ENCODE measurements around the gene PLEKHO1.
"Not testable (repeated sequence)": the region's sequence is repeated elsewhere in the genome, so short reads cannot be mapped to it uniquely, and the experiment has no call there.

PLEKHO1 gene, protein sequence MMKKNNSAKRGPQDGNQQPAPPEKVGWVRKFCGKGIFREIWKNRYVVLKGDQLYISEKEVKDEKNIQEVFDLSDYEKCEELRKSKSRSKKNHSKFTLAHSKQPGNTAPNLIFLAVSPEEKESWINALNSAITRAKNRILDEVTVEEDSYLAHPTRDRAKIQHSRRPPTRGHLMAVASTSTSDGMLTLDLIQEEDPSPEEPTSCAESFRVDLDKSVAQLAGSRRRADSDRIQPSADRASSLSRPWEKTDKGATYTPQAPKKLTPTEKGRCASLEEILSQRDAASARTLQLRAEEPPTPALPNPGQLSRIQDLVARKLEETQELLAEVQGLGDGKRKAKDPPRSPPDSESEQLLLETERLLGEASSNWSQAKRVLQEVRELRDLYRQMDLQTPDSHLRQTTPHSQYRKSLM

DNA sequence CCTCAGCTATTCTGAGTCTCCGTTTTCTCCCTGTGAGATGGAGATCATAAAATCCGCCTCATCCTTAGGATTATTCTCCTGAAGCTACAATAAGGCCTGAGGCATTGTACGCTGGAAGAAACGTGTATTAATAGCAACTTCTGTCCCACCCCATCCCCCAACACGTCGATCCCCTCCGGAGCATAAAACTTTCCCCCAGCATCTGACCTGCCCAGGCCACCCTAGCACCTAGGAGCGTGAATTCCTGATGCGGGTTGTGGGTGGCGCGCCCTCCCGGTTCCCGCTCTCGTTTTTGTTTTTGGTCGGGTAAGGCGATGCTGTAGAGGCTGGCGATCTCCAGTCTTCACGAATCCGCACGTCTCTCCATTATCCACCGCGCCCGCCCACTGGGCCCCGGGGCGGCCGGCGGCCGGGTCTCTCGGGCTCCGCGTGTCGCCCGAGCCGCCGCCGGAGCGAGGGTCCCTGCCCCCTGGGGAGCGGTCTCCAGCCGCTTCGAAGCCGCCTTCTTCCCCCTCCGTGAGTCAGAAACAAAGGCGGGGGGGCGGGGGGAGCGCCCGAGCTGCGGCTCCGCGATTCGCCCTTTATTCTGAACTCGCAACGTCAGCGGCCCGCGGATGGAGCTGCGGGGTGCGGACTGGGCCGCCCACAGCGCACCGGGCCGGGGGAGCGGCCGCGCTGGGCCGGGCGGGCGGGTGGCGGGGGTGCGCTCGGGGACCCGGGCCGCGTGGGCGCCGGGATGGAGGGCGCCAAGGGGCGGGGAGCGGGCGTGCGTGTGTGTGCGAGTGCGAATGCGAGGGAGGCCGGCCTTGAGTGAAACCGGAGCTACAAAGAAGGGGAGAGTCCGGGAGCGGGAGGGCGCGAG is at the start of gene PLEKHO1:
Gene PLEKHO1 (plus strand): TSS at position 646 of the 862 bp plus-strand sequence. CDS start 342 bp downstream, outside the sequence.
- DNase-seq: peak; percentile 71

DNA sequence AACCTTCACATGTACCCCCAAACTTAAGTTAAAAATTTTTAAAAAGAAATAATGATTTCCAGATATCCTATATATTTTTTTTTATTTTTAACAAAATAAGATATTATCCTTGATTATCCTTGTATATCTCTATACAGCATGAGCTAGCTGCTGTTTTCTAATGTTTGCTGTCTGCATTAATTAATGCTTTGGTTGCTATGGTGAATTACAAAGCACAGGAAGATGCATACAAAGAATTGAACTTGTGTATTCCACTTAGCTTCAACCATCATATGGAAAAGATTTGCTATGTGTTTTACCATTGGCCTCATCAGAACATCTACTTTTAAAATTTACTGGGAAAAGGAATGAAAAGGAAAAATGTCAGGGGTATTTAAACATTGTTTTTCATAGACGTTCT is 46.7 kb upstream of the PLEKHO1 start:
- DNase-seq: no peak

DNA sequence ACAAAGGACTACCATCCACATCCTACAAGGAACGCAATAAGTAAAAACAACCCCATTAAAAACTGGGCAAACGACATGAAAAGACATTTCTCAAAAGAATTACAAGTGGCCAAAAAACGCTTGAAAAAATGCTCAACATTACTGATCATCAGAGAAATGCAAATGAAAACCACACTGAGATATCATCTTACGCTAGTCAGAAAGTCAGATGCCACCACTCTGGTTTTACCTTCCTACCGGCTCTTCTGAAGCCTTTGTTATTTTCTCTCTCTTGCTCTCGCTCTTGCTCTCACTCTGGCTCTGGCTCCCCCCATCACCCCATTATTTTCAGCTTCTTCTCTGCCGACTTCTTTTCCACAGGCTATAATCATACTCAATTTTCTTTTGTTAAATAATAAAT is 43.4 kb upstream of the PLEKHO1 start:
- no peak for DNase-seq

DNA sequence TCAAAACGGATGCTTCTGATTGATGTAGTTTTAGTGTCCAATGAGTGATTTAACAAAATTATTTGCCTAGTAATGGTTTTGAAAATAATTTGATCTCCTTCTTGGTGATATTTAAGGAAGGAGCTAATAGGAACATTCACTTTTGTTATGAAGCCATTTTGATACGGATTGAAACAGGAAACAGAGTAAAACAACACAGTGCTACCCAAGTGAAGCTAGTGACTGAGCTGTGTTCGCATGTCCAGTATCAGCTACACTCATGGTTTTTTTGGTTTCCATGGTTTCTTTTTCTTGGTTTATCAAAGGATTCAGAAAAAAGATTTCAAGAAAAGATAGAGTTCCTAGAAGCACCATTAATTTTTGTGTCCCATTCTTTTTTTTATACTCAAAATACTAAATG is 40.1 kb upstream of the PLEKHO1 start:
- no peak for DNase-seq

DNA sequence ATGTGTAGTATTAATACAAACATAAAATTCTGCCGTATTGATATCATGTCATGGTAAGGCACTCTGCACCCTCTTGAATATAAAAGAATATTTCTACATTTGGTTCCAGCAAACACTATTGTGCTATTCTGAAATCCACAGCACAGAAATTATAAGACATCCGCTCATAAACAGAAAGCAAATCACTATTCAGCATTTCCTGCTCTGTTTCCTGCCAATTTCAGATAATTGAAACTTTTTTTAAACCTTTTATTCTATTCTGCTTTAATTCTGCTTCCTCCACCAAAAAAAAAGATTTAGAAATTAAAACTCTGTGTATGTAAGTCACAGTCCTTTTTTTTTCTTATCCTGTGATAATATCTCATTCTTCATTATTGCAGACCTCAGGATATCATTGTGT is 39.6 kb upstream of the PLEKHO1 start:
- no peak for DNase-seq

DNA sequence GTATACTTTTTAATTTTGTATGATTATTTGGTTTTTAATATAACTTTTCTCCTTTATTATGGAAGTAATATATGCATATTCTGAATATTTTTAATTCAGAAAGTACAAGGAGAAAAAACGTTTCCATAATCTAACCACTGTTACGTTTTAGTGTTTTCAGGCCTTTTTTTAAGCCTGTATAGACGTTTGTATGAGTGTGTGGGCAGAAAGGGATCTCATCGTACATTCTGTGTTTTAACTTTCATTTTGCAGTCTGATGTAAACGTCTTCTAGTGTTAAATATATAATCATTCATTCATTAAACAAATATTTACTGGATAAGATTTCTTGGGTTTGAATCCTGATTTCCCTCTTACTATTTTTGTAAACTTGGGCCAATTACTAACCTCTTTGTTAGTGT is 38.0 kb upstream of the PLEKHO1 start:
- DNase-seq: no peak

DNA sequence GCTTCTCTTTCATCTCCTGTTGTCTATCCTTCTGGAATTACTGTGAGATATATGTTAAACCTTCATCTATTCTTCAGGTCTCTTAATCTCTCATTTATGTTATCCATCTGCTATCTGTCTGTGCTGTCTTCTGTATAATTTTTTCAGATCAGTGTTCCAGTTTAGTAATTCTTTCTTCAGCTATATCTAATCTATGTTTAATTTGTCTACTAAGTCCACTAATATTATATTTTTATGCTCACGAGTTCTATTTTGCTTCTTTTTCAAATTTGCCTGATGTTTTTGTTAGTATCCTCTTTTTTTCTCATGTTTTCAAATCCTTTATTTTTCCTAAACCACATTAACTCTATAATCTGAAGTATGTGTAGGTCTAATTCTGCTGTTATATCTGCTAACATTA is 34.6 kb upstream of the PLEKHO1 start:
- DNase-seq: no peak

DNA sequence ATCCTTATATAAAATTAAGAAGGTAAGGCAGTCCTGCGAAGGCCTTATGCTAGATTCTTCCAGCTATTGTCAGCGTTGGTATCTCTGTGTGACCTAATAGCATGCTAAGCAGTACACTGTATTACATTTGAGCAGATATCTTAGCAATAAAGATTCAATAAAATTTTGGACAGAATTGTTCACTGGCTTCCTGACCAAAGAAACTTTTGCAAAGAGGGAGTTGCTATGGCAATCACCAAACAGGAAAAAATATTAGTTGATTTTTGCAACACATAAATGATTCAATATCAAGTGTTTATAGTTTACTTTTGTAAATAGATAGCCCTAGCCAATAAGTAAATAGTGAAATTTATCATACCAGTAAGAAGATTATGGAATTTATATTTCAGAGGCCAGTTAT is 31.0 kb upstream of the PLEKHO1 start:
- DNase-seq: no peak

DNA sequence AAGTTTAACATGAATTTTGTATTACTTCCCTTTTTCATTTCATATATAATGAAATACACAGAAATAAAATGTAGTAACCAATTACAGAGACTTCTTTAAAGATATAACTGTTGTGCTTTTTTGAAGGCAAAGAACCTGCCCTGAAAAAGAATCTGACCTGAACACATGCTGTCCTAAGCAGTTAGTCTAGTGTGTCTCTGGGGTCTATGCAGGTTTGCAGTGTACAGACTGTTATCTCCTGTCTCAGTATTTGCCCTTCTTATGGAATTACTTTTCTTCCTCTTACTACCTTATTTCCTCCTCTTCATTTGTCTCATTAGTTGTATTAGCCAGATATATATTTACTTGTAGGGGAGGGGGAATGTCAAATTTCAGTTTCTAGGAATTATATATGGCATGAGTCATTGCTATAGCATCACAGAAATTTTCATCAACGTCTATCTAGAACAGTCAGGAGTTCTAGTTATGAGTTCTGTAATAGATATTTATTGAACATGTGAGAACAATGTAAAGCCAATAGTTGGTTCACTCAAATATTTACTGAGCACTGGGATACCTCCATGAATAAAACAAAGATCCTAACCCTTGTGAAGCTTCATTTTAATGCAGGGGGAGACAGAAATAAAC is 28.4 kb upstream of the PLEKHO1 start:
- no peak for DNase-seq

DNA sequence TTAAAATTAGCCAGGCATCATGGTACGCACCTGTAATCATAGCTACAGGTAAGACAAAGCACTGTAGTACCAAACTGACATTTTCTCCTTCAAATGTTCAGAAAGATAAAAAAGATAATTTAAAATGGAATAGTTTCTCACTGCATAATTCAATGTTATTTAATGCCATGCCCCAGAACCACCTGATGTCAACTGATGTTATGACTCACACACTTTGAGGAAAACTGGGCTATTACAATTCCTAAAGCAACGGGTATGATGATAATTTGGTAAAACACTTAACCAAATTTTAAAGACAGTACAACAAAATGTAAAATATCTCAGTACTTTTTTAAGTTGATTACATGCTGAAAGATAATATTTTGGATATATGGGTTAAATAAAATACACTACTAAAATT is 22.9 kb upstream of the PLEKHO1 start:
- DNase-seq: no peak

DNA sequence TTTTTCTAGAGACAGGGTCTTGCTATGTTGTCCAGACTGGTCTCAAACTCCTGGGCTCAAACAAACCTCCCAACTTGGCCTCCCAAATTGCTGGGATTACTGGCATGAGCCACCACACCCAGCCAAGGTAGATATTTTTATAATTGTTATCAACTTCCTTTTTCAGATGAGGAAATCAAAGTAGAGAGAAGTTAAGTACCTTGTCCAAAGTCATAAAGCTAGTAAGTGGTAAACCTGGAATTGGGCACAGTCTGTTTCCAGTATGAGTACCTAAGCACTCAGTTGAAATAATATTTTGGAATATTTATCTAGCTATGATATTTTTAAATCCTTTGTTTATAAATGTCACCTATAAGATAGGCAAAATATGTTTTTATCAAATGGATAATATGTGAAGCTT is 22.3 kb upstream of the PLEKHO1 start:
- DNase-seq: no peak

DNA sequence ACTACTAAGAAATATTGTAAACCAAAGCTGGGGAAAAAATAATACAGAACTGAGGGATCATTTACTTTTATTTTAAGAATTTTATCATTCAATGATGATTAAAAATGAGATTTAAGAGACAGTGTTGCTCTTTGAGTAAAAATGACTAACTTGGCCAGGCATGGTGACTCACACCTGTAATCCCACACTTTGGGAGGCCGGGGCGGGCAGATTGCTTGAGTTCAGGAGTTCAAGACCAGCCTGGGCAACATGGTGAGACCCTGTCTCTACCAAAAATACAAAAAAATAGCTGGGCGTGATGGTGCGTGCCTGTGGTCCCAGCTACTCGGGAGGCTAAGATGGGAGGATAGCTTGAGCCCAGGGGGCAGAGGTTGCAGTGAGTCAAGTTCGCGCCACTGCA is 21.8 kb upstream of the PLEKHO1 start:
- no peak for DNase-seq

DNA sequence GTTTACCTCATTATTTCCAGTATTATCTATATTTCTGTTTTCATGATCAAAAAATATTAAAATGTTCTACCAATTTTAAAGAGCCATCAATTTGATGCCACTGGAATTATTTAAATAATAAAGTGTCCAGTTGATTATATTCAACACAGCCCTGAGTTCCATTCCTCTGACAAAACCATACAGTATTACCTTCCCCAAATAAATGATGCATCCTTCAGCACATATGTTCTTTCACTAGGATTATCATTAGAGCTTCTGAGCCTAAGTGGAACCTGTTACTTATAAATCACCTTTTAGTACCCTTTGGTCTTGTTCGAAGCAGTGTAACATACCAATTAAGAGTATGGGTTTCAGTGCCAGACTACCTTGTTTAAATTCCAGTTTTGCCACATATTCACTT is 17.3 kb upstream of the PLEKHO1 start:
- no peak for DNase-seq

DNA sequence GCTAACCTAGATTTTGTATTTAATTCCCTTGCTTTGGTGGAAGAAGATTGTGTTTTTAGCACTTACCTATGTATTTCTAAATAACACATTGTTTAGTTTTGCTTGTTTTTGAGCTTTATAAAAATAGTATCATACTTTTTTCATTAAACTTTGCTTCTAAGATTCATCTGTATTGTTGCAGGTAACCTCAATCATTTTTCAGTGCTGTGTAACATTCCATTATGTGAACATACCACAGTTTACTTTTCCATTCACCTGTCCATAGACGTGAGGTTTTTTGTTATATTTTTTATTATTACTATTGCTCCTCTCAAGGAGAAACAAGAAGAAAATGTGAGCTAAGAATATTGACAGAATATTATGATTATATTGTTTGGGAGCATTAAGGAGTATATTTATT is 15.2 kb upstream of the PLEKHO1 start:
- no peak for DNase-seq

DNA sequence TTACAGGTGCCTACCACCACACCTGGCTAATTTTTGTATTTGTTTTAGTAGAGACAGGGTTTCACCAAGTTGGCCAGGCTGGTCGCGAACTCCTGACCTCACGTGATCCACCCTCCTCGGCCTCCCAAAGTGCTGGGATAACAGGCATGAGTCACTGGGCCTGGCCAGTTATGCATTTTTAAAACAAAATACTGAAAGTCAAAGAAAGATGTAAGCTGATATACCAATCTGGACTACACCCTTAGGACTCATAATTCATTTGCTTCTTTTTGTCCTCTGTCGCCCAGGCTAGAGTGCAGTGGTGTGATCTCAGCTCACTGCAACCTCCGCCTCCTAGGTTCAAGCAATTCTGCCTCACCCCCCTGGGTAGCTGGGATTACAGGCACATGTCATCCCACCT is 14.3 kb upstream of the PLEKHO1 start:
- not testable (repeated sequence) for DNase-seq

DNA sequence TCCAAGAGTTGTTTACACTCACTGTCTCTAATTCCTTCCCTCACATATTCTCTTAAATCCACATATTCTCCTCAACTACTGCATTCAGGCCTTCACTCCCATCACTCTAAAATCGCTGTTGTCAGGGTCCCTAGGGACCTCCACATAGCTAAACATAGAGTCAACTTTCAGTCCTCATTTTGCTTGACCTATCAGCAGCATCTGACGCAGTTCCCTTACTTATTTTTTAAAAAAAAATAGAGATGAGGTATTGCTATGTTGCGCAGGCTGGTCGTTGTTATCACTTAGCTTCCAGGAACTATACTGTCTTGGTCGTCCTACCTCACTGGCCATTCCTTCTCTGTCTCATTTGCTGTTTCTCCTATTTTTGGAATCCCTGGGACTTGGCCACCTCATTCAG is 11.7 kb upstream of the PLEKHO1 start:
- no peak for DNase-seq

DNA sequence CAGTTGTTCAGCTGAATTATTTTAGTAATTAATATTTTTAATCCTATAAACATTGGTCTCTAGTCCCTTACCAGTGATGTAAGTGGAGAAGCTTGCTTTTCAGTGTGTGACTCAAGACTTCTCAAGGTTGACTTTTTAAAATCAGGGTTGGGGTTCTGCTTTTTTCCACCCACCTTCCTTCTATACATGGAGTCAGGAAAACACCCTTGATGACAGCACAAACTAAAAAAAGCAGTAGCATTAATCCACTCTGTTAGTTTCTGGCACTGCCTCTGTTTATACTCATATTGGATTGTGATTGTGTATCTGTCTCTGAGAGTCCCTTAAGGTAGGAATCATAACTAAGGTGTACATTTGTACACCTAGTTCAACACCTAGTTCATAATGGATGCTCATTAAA is 8.3 kb upstream of the PLEKHO1 start:
- DNase-seq: no peak

DNA sequence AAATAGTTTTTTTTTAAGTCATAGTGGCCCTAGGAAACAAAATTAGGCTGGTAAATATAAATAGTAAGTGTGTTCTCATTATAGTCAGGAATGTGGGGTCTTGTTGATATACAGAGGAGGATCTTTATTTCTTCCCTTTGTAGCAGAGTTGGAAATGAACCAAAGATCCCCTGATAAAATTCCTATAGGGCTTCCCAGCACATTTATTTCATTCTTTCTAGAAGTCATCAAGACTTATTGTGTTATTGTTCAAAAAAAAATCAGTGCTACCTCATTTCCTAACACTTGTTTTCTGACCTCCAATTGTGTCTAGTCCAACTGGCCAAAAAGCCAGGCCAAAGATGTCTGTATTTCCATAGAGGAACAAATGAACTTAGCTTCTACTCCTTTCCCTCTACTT is 7.6 kb upstream of the PLEKHO1 start:
- DNase-seq: no peak

DNA sequence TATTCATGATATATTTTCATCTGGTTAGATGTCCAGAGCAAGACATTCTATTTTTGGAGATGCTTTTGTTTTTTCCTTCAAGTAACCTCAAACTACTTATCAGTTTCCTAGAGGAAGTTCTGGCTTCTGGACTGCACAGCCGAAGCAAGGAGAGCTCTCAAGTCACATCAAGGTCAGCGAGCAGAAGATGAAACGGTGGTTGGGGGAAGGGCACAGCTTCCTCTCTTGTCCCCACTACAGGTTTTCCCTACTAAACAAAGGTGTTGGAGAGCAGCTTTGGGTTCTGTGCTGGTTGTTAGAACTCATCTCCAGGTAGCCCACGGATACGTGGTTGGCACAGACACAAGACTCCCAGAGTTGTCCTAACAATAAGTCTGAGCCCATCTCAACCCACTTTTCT is 5.1 kb upstream of the PLEKHO1 start:
- no peak for DNase-seq

DNA sequence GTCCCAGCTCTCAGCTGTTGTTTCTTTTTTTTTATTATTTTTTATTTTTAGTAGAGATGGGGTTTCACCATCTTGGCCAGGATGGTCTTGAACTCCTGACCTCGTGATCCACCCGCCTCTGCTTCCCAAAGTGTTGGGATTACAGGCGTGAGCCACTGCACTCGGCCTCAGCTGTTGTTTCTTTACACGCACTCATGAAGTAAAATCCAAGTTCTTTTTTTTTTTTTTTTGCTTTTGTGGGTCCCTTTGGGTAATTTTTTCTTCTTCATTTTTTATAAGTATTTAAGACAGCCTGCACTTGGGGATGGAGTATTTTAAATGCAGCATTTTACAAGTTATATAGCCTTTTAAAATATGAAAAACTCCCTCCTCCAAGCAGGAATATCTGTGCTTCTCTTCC is 3.7 kb upstream of the PLEKHO1 start:
- not testable (repeated sequence) for DNase-seq

DNA sequence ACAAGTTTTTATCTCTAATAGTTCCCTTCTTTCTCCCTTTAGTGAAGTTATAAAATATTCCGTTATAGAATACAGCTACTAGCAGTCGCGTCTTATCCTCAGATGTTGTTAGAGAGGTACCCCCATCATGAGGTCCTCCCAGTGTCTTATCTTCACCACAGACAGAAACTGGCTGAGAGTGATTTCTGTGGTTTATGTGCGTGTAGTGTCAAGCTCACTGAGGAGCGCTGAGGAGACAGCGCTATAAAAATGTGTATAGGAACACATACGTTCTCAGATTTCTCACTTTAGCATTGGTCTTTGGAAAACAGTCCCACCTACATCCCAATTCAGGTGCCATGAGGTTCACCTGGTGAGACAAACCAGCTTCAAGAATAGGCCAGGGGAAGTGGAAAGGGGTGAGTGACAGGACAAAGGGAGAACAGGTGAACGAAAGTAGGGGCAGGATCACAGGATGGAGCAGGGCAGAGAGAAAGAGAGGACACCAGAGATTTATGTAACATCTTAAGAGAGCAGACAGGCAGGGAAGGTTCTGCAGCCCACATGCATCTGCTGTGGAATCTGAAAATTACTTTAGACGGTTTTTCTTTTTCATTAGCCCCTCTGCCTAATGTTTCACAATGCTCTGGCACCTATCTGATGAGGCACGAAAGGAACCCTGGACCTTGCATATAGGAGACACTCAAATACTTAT is 2.7 kb upstream of the PLEKHO1 start:
- no peak for DNase-seq

DNA sequence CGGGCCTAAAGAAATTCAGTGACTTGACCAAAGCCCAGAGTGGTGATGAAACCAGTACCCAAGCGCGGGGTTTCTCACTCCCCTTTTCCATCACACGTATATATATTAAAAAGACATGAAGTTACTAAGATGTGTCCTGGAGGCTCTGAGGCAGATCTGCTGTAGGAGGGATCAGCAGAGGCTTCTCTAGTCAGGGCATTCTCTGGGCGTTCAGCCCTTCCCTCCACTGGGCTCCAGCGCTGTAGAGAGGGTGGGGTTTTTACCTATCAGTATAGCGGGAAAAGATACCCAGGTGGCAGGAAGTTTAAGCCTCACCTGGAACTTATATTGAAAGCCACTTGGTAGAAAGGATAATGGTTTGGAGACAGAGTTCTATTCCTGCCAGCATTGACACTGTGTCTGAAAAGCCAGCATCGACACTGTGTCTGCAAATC is 862 bp upstream of the PLEKHO1 start:
- no peak for DNase-seq
